HG03432 (cell line): ENCODE results near the gene ASPHD1.
"Not testable (repeated sequence)": the region's sequence is repeated elsewhere in the genome, so short reads cannot be mapped to it uniquely, and the experiment has no call there.

ENCODE experiments used
- ATAC-seq: cut with Tn5 transposase; IDR thresholded peaks from one replicate; pipeline ENCODE4 v1.9.1; 2021; ENCODE audit warnings: mild to moderate bottlenecking, moderate library complexity; ENCODE audit not compliant: unreplicated experiment

ASPHD1 gene

DNA sequence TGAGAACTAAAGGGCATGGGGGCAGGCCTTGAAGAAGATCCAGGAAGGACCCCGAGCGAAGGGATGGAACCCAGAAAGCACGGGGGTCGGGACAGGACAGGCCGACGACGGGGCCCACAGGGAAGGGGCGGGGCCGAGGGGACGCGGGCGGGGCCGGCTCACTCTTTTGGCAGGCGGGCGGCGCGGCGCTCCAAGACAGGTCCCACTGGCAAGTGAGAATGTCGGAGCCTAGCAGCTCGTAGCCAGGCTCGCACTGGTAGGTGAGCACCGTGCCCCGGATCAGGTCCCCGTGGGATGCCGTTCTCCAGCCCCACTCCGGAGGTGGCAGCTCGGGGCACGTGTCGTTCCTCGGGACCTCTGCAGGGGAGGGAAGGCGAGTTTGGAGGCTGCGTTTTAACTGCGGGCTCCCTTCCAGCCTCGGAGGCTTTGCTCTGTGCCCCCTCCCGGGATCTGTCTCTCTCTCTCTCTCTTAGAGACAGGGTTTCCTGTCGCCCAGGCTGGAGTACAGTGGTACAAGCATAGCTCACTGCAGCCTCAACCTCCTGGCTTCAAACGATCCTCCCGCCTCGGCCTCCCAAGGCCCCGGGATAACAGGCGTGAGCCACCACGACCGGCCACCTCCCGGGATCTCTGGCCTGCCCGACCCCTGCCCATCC lies 23.6 kb upstream of the ASPHD1 start:
- ATAC-seq: no peak

DNA sequence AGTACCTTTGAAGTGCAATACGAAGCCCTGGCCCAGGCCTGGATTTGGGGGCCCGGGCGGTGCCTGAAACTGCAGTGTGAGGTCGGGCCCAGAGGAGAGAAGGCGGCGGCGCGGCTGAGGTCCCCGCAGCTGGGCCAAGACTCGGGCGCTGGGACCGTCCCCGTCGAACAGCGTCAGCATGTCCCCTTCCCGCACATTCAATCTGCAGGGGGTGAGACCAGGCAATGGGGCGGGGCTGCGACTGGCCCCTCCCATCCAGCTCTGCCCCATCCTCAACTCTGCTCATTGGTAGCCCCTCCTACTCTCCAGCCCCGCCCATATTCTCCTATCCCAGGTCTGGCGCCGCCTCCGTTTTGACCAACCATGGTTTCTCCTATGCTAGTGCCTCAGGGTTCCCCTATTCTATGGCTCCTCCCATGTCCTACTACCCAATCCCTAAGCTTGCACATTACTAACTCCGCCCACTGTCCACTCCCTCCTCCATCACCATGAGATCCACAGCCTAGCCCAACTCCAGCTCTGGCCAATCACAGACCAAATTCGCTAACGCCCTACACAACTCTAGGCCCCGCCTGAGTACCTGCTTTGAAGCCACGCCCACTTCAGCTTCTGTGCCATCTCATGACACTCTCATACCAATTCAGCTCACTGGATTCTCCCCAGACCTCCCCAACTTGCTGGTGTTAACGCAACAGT lies 22.9 kb upstream of the ASPHD1 start:
- no peak for ATAC-seq

DNA sequence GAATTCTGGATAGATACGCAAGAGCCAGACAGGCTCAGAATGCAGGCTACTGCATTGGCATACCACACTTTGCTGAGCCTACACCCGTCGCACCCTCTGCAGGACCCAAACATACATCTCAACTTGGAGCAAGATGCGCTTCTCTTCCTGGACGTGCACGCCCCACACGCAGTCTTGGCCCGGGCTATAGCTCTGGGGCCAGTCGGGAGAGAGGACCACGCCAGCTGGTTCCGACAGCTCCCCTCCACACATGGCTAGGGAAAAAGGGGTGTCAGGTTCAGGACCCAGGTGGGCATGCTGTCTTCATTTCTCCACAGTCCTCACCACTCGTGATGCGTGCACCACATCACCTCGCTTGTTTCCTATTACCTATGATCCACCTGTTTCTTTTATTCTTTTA lies 22.1 kb upstream of the ASPHD1 start:
- ATAC-seq: no peak

DNA sequence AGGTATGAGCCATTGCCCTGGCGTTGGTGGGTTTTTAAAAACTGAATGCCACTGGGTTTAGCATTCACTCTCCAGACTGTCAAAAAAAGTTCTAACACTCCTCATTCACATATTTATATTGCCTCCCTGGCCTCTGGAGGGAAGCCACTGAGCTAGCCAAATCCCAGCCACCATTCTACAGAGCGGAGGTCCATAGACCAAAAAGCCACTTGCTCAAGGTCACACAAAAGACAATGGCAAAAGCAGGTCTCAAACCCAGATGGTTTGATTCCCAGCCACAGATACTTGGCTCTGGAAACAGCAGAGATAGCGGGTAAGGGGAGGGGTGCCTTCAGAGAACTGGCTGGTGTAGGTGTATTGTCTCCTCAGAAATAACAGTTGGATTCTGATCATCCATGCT lies 19.2 kb upstream of the ASPHD1 start:
- ATAC-seq: no peak

DNA sequence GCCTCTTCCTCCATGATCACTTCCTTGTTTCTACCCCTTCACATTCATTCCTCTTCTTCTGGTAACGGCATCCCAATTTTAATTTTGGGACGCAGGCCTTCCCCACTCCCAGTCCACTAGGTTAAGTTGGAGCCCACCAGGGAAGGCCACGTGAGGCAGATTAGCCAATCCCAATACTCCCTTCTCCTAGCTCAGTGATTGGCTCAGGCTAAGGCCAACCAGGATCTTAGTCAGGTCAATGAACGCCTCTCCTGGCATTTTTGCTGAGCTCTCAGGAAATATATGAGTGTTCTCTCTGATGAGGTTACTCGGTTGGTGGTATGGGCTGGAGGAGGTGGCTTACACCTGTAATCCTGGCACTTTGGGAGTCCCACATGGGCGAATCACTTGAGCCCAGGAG lies 16.3 kb upstream of the ASPHD1 start:
- ATAC-seq: no peak

DNA sequence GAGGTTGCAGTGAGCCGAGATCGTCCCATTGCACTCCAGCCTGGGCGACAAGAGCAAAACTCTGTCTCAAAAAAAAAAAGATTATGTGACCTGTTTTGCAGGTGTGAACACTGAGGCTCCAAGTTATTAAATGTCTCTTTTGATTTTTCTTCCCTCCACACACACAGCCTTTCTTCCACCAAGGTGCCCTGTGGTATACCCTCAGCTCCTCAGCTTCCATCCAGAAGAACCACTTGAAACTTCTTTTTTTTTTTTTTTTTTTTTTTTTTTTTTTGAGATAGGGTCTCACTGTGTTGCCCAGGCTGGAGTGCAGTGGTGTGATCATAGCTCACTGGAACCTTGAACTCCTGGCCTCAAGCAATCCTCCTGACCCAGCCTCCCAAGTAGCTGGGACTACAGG lies 10.9 kb upstream of the ASPHD1 start:
- ATAC-seq: not testable (repeated sequence)

DNA sequence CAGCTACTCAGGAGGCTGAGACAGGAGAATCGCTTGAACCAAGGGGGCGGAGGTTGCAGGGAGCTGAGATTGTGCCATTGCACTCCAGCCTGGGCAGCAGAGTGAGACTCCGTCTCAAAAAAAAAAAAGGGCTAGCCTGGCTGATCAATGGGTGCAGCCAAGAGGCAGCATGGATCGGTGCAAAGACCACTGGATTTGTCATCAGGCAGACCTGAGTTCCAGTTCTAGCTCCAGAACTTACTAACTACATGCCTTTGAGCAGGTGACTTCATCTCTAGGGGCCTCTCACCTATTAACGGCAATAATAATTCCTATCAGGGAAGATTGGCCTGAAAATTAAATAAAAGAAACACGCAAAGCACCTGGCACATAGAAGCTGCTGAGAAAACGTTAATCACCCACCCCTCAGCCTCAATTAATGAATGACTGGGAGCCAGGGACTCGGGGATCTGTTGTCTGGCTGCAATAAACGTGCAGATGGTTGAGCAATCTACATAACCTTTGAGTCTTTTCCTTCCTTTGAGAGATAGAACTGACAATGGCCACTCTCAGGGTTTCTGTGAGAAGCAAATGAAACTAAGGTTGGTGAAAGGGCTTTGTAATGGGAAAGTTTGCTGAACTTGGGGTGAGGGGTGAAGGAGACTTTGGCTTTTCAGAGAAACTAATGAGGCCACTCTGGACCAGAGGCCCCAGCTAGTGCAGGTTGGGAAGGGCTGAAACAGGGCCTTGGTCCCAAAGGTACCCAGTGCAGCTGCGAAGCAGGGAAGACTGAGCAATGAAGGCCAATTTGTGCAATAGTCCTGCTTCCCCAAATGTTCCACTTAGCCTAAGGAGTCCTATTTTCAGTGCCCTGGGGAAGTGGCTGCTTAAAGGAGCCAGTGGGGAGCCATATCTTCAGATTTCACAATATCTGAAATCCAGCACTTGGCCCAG lies 8.5 kb upstream of the ASPHD1 start:
- no peak for ATAC-seq

DNA sequence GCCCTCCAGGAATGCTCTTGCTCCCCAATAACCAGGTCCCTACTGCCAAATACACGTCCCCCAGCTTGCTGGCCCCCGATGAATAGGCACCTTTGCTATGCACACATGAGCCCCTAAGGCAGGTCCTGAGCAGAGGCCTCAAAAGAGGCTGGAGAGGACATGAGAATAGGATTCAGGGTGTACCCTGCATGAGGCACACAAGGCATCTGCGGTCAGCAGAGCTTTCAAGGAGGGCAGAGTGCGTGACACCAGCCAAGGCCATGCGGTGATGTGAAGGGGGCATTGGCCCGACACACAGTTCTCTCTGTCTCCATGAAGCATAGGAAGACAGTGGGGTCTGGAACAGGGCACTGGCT lies 7.9 kb upstream of the ASPHD1 start:
- no peak for ATAC-seq

DNA sequence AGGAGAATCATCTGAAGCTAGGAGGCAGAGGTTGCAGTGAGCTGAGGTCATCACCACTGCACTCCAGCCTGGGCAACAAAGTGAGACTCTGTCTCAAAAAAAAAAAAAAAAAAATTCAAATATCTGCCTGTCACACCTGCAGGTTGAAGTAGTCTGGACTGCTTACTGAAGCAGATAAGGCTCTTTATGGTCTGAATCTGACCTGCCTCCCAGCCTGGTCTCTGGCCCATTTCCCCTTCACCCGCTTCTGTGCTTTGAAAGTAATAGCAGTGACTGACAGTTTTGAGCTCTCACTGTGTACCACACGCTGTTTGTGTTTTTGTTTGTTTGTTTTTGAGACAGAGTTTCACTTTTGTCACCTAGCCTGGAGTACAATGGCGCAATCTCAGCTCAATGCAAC lies 6.7 kb upstream of the ASPHD1 start:
- no peak for ATAC-seq

DNA sequence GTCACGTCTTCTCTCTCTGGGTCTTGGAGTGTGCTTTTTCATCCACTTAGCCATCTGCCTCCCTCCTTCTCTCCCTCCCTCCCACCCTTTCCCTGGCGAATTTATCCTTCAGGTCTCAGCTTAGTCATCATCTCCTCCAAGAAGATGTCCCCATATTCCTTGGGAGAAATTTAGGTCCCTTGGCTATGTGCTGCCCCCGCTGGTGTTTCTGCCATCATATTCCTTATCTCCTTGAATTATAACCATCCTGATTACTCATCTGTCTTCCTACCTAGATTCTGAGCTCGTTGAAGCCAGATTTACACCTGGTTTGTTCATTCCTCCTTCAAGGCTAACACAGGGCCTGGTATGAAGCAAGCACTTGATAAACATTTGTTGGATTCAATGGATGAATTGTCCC lies 5.9 kb upstream of the ASPHD1 start:
- no peak for ATAC-seq

DNA sequence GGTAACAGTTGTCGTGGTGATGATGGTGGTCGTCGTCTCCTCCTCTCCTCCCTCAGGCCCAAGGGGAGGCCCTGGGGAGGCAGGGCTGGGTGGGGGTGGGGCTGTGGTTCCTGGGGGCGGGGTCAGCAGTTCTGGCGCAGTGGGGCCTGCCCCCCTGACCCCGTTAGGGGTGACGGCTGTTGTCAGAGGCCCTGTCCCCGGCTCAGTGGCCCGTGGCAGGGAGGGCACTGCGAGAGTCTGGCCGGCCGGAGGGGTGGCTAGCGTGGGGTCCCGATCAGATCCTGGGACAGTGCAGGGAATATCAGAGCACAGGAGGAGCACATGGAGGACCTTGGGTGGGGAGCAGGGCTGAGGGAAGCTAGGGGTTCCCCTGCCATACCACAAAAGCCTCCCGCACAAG lies 3.4 kb upstream of the ASPHD1 start:
- no peak for ATAC-seq

DNA sequence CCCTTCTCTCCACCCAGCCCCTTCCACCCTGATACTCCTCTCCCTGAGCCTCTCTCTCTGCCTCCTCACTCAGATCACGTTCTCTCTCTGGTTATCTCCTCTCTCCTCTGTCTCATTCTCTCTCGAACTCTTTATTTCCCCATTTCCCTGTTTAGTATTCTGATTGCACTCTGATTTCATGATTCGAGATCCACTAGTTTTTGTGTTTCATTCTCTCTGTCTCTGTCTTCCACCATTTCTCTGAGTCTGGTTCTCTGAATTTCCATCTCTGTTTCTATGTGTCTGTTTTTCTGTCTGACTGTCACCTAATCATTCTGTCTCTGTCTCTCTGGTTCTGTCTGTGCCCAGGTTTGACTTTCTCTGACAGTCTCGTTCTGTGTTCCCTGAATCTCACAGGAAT lies 3.0 kb upstream of the ASPHD1 start:
- ATAC-seq: no peak

DNA sequence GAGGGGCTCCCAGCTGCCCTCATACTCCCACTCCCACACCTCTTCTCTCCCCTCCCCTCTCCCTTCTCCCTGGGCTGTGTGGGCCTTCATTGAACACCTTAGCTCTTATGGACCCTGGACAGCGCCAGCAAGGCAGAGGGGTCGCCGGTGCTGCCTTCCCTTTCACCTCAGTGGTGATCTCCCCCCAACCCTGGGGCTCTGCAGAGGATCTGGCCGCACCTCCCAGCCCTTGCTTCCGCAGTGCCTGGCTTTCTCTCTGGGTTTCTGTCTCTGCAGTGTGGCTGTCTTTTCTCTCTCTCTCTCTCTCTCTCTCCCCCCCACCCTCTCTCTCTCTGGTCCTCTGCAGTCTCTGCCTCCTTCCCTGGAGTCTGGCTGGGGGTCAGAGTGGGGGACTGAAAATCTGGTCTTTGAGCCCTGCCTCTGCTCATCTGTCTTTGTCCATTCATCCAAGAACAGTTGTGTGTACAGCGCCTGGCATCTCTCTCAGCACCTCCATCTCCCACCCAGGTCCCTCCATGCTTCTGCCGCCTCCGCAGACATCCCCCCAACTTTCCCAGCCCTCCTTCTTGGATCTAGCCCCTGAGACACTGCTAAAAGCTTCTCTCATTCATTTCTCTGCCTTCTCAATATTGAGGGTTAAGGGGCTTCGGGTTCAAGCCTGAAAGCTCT lies 2.0 kb upstream of the ASPHD1 start:
- ATAC-seq: no peak

DNA sequence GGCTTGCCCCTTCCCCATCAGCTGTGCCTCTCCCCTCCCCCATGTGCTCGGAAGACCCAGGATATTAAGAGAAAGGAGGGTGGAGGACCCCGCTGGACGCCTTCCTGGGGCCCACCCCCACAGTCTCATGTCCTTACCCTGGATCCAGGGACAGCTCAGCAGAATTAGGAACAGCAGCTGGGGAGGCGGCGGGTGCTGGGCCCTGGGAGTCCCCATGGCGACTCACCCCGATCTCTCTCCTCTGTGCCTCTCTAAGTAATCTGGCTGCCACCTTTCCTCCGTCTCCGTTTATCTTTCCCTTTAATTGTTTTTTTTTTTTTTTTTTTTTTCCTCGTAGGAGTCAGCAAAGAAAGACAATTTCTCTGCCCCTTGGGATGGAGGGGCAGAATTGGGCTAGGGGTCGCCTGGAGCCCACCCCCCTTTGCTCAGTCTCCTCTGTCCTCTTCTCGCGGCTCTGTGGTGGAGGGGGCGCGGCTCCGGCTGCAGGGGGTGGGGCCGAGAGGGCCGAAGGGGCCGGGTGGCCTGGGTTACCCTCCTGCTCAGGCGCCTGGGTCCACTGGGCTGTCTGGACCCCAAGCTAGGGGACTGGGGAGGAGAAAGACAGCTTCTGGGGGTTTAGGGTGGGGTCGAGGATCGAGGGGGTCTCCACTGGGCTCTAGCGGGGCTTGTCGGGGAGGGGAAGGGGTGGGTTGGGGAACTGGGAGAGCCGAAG lies 1.3 kb upstream of the ASPHD1 start:
- no peak for ATAC-seq

DNA sequence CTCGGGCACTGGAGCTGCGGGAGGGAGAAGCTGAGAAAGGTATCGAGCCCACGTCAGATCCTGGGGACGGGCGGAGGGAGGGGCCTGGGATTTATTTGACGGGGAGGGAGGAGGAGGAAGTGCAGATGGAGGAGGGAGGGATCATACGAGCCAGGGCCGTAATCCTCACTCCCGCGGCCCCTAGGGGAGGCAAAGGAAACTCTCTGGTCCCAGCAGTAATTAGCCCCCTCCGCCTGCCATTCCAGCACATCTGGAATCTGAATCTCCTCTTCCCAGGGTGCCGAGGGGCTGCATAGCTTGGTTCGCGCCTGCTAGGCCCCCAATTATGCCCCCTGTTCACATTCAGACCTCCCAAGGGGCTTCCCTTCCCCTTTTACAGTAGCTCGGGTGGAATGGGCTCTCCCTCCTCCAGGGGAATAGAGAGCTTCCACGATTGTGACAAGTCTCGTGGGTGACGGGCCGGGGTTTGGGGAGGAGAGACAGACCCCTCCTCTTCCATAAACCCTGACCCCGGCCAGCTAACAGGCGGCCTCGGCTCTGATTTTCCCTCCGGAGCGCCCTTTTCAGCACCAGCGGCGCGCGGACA lies 679 bp upstream of the ASPHD1 start, which contains the start of gene SEZ6L2:
Gene SEZ6L2, minus strand, starts transcription at position 35 of the 586 bp plus-strand sequence. CDS start 531 bp downstream, outside the sequence.
- no peak for ATAC-seq

DNA sequence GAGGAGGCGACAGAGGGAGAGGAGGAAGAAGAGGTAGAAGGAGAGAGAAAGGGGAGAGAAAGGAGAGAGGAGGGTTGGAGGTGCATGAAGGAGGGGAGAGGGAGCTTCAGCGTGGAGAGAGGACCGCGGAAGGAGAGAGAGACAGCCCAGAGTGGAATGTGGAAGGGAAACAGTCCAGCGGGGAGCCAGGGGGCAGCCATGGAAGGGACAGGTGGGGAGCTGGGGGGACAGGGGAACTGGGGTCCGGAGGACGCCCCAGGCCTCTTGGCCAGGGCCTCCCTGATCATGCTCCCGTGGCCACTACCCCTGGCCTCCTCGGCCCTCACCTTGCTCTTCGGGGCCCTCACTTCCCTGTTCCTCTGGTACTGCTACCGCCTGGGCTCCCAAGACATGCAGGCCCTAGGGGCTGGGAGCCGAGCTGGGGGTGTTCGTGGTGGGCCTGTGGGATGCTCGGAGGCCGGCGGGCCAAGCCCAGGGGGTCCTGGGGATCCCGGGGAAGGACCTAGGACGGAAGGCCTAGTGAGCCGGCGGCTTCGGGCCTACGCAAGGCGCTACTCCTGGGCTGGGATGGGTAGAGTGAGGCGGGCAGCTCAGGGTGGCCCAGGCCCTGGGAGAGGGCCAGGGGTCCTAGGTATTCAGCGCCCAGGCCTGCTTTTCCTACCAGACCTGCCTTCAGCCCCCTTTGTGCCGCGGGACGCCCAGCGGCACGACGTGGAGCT lies 759 bp downstream of the ASPHD1 start:
- ATAC-seq: no peak

DNA sequence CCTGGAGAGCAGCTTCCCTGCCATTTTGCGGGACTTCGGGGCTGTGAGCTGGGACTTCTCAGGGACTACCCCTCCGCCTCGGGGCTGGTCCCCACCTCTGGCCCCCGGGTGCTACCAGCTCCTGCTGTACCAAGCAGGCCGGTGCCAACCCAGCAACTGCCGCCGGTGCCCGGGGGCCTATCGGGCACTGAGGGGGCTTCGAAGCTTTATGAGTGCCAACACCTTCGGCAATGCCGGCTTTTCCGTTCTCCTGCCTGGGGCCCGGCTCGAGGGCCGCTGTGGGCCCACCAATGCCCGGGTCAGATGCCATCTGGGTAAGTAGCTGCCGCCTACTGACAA lies 1.3 kb downstream of the ASPHD1 start:
- ATAC-seq: no peak

DNA sequence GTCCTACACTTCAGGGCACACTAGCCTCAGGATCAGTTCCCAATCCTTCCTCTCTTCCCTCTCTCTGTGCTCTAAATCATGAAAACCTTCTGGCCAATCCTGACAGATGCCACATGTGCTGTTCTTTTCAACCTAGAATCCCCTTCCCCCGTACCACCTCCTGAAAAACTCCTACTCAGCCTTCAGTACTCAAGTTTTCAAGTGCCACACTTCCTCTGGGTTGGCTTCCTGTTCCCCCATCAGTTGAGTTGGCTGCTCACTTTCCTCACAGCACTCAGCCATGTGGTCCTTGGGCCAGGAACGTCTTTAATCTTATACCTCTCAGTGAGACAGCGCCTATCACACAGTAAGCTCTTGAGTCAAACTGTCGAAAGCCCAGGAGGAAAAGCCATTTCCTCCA lies 3.3 kb downstream of the ASPHD1 start:
- ATAC-seq: no peak

DNA sequence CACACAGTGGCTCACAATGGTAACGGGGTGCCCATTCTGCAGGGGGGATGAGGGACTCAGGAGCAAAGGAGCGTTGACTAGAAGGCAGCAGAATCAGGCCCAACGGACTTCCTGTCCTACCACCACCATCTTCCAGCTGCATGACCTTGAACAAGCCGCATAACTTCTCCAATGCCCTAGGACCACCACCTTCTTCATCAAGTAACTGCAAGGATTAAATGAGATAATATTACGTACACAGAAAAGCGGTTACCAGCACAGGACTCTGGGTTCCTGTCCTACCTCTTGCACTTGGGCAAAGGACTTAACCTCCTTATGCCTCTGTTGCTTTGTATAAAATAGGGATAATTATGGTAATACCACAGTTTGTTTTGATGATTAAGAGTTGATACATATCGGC lies 4.7 kb downstream of the ASPHD1 start:
- ATAC-seq: no peak

DNA sequence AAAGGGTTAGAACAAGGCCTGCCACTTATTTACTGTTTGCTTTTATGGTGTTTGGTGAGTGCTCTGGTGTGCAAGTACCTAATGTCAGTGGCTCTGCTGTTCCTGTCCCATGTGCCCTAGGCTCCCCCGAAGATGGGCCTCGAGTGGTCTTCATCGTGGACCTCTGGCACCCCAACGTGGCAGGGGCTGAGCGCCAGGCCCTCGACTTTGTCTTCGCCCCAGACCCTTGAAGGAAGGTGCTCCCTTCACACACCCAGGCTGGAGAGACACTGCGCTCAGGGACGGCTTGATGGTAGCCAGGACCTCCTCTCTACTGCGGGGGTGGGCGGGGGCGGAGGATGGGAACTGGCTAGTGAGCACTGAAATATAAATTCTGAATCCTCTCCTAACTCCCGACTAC lies 5.4 kb downstream of the ASPHD1 start:
- no peak for ATAC-seq
